Activated CD8-positive, alpha-beta memory T cell treated with anti-CD3 and anti-CD28 coated beads, Interleukin-2, amount 50 U/mL, for 24 hours (primary cell): ENCODE data around the gene ARL14EP.

ENCODE experiments used
- DNase-seq: peaks from one replicate; pipeline ENCODE4 v3.0.0-alpha.2; 2020; ENCODE audit errors: extremely low read depth

Gene ARL14EP

DNA sequence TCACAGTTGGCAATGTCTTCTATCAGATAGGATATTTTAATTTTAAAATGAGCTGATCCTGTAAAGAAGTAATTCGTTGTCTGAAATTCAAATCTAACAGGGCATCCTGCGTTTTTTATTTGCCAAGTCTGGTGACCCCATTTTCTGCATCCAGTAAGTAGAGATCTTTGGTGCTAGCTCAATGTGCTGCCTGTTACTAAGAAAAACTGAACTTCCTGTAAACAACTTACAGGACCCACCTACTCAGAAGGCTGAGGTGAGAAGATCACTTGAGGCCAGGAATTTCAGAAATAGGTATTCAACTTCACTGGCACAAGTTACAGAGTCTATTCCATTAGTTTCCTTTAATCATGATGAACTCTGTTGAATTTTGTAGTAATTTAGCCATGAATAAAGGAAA lies 4.0 kb downstream of the ARL14EP start:
- no peak for DNase-seq

DNA sequence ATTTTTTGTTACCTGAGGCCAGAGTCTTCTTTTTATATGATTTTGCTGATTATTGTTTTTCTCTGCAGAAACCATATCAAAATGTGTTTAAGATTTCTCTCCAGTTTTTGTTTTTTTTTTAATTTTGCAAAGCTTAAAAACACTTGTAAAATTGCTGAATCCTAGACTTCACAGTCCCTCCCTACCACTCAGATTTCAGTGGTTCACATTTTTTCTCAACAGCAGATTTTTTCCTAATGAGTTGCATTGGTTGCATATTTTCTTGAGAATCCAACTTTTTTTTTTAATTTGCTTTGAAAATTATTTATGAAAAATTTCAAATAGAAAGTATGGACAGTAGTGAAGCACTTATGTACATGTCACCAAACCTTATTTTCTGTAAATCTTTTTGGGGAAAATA lies 5.8 kb downstream of the ARL14EP start:
- DNase-seq = no peak

DNA sequence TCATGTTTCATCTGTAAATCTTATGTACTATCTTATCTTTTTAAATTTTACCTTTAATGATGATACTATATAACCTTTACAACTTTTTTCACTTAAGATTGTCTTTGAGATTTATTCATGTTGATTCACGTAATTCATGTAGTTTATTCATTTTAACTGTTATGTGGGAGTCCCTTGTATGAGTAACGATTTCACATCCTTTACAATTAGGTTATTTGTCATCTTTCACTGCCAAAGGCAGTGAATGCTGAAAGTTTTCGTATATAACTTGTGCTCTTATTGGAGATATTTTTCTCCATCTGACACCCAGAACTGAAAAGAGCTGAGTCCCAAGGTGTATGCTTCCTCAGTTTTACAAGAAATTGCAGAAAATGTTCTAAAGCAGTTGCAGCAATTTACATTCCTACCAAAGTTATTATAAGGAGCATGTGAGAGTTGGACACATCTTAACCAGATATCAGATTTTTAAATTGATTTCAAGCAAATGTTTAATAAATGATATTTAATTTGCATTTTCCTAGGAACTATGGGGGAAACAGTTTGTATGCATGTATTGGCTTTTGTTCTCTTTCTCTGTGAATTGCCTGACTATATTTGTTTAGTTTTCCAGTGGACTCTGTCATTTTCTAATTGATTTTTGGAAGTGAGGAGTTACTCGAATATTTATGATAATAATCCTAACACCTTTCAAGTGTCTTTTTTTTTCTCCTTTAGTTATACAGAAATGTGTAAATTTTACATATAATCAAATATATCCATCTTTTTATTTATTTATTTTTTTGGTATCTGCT lies 6.4 kb downstream of the ARL14EP start:
- DNase-seq = no peak

DNA sequence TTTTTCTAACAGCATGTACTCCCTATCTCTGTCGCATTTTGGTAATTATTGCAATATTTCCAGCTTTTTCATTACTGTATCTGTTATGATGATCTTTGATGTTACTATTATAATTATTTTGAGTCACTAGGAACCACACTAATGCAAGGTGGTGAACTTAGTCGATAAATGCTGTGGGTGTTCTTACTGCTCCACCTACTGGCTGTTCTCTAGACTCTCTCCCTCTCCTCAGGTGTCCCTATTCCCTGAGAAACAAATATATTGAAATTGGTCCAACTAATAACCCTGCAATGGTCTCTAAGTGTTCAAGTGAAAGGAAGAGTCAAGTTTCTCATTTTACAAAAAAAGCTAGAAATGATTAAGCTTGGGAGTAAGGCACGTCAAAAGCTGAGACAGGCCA lies 10.5 kb downstream of the ARL14EP start:
- no peak for DNase-seq

DNA sequence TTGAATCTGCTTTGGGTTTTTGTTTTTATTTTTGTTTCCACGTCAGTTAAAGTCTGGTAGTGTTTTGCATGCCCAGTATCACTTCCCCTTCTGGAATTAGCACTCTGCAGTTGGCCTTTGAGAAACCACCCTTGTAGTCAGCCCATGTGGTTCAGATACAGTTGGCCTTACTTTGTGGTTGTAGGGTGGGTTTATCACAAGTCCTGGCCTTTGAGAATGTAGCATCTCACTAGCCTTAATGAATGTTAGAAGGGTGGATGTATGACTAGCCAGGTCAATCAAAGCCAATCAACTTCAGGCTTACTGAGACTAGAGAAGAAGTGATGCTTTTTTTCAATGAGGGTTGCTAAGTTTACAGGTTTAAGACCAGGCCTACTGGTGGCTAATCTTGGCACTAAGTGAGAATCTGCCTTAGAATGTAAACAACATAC lies 19.8 kb downstream of the ARL14EP start:
- DNase-seq = no peak

DNA sequence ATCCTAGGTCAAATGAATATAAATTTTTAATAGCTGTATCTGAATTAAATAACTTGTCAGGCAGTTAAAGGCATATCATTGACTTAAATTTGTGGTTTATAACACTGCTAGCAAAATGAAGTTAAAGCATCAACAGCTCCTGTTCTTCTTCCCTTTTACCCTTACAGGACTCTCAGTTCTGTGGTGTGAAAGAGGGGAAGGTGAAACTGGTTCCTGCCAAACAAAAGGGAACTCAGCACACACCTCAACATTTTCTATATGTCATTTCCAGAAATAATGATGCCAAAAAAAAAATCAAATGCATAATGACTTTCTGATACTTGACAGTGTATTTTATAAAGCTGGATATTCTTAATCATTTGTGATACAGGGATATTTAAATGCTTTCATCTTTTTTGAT lies 21.2 kb downstream of the ARL14EP start:
- no peak for DNase-seq

DNA sequence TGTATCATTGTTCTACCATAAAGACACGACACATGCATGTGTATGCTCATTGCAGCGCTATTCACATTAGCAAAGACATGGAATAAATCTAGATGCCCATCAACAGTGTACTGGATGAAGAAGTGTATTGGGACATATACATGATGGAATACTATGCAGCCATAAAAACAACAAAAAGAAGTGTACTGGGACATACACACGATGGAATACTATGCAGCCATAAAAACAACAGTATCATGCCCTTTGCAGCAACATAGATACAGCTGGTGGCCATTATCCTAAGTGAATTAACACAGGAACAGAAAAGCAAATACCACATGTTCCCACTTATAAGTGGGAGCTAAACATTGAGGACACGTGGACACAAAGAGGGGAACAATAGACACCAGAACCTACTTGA lies 22.7 kb downstream of the ARL14EP start:
- no peak for DNase-seq

DNA sequence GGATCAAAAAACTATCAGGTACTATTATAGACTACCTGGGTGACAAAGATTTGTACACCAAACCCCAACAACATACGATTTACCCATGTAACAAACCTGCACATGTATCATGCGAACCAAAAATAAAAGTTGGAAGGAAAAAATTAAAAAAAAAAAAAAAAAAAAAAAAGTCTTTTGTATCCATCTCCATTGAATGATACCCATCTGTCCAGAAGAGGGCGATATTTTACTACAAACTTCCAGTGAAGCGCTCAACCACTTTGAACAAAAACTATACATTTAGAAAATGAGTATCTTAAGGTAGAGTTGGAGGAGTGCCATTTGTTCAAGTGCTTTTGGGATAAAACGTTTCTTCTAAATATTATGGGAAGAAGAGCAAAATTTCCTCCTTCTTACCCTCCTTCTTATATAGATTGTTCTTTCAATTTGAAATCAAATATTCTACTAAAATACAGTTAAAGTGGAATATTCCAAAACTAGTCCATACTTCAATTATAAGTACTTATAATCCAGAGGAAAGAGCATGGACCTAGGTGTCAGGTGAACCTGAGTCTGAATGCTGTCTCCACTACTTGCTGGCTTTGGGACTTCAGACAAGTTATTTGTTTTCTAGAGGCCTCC lies 23.3 kb downstream of the ARL14EP start:
- DNase-seq = no peak

DNA sequence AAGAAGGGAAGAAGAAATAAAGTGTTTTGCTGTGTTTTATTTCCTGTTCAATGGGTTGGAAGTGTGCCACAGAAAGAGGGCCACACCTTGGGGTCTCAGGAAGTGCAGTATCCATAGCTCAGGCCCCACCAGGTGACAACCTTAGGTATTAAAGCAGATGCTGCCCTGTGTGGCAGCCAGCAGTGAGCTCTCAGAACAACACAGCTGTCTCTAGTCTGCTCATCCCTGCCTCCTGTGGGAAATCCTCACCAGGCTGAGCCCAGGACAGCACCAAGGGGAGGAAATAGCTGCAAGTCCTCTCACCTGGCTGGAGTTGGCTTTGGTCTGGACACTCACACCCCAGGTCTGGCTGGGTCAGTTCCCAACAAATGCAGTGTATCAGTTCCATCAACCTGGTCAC lies 25.1 kb downstream of the ARL14EP start:
- DNase-seq = no peak

DNA sequence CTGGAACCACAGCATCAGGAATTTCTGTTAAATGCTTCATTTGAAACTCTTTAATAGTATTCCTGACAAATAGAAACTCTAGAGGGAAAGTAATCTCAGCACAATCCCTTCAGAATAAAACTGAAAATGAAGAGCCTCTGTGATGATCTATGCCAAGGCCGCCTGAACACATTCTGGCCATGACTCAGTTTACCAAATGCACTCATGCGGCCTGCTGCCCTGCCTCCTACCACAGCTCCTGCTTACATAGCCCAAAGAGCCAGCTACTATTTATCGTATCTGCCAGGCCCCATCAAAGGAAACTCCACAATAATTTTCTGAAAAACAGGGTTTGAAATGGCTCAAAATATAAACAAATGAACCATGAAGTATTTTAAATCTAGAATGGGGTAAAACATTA lies 27.0 kb downstream of the ARL14EP start:
- DNase-seq = no peak

DNA sequence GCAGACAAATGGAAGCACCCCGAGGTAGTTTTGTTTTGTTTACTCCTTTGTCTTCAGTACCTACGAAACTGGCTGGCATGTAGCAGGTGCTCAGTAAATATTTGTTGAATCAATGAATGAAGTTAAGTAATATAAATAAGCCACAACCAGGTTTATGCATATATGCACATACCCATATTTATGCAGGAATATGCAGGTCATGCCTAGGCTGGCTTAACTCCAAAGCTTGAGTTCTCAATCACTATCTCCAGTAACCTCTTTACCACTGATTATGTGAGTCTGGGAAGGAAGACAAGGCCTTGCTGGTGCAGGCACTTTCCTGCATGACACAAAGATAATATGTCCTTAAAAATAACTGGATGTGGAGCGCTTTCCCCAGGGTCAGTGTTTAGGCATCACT lies 27.5 kb downstream of the ARL14EP start:
- no peak for DNase-seq

DNA sequence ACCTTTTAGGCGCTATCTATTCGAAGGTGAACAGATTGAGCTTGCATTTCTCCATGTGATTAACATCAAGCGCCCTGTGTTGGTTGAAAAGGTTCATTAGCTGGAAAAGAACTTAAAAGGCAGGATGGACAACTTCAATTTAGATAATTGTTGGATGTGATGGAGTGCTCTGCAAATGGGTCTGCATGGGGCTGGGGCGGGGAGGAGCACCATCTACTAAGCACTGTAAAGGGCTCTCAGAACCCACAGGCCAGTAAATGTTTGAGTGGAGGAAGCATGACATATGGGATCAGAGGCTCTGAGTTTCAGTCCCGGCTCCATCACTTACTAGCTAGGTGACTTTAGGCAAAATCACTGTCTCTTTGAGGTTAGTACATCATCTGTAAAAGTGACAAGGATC lies 28.2 kb downstream of the ARL14EP start:
- no peak for DNase-seq

DNA sequence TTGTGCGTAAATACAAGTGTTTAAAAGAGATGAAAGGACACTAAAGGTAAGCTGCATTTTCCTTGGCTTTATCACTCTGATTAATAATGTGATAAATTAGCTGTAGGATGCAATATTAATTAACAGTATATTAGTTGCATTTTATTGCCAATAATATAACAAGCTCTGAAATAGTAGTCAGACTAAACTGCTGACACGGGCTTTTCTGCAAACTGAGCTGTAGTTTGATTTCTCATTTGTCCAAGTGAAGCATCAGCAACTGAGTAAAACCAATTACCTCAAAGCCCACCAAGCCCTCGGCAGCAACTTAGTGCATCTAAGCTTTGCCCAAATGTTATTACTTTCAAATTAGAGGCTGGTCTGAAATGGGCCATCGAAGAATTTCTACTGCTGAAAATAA lies 33.5 kb downstream of the ARL14EP start:
- DNase-seq = no peak

DNA sequence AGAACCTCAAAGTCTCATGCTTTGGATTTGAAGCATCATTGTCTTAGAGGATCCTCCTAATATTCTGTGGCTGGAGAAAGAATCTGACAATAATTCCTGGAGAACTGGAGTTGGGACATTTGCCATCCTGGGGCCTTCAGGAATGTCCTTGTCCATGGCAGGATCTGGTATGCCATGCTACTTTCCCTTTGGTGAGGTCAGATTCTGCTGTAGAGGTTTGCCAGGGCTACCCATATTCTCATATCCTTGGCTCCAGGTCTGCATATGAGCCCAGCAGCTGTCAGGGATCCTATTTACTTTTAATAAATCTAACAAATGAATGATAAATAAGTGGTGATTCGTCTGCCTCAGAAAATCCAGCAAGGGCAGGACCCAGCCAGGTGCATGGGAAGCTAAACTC lies 35.0 kb downstream of the ARL14EP start:
- no peak for DNase-seq

DNA sequence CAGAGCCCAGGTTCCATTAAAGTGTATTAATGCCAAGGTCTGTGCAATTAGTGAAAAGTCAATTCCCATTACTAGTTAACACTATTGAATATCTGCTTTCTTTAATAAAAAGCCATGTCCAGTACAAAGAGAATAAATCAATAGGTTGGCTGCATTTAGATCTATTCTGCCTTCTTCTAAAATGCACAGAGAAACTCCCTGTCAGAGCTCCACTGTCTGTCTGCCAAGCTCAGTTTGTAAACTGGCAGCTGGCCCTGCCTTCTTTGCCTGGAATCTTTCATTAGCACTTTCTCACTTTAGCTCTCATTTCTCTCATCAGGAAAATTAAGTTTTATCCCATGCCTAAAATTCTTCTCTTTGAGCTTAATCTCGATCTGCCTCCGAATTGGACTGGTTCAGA lies 35.6 kb downstream of the ARL14EP start:
- DNase-seq = no peak

DNA sequence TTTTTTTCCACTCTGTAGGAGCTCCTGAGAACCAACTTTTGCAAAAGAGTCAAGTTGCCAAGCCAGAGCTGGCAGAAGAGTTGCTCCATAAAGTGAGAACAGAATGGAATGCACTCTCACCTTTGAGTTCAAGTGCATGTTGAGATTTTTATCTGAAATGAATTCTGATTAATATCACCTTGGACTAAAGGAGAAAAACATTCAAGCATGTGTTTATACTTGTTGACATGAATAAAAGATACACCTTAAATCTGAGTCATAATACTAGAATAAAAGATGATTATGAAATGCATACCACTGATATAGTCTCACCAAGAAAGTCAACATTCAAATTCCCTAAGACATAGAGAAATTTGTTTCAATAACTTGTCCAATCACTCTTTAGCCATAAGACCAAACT lies 37.8 kb downstream of the ARL14EP start:
- DNase-seq = no peak

DNA sequence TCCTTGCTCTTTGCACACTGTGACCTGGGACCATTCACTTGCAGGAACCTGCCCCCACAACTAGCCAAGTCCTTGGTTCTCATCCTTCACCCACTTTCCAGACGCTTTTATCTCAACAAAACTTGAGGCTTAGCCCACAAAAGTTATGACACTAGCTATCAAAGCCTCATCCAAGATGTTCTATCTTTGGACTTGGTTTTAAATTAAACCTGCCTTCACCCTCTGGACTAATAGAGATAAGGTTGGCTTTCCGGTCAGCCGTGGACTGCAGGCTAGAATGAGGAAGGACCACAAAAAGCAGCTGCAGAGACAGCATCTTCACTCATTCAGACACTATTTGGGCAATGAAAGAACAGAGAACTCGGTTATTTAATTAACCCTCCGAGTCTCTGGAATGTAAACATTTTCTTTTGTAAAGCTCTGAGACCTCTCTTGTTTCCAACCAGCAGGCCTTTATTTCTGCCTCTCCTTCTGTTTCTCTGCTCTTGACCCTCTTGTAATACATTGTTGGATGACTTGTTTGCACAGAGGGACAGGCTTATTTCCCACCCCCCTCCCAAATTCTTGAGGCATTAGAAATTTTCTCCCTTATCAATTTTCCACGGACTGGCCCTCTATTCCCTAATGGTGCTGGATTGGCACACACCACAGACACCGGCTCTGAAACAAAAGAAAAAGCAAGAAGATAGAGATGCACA lies 41.4 kb downstream of the ARL14EP start:
- no peak for DNase-seq

DNA sequence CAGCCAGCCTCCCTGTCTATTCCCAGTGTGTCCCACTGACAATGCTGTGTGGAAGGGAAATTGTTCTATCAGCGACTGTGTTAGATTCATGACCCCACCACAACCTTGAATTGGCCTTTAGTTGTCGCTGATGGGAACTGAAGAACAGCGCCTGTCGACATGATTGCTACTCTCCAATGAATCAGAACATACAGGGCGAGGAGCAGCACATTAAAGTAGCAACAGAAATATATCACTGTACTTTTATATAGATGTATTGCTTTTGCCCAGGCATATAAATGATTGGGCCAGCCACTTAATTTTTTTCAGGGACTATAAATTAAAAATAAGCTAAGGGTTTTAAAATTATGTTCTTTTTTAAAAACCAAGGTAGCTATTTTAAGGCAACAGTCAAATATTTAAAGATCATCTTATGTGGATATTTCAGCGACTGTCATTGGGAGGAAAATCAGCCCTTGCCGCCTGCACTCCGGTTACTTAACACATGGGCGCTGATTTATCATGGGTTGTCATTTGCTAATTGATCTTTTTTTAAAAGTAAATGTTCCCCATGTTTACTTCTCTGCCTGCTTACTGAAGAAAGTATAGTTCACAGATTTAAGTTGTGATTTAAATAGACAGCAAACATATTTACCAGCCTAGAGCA lies 42.1 kb downstream of the ARL14EP start:
- DNase-seq = no peak

DNA sequence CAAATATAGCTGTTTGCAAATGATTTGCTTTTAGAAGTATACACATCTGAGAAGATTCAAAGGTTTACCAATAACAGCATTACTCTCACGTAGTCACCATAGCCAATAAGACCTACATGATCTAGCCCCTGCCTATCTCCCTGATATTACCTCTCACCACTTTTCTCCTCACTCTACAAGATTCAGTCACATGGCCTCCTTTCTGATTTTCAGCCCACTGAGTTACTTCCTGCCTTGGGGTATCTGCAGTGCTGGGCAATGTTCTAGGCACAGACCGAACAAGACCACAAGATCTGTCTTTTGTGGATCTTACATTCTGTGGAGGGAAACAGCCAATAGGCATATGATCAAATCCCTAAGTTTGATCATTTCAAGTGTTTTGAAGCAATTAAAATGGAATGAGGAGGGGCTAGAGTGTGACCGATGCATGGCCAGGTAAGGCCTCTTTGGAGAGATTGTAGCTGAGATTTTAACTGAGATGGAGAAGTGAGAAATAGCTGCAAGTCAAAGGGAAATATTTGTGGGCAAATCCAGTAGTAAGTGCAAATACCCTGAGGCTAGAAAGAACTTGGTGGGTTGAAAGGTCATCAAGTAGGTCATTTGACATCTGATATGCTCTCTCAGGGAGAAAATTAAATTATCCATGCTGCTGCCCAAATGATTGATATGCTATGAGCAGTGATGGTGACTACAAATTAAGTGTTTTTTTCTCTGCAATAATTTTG lies 43.1 kb downstream of the ARL14EP start:
- DNase-seq = no peak

DNA sequence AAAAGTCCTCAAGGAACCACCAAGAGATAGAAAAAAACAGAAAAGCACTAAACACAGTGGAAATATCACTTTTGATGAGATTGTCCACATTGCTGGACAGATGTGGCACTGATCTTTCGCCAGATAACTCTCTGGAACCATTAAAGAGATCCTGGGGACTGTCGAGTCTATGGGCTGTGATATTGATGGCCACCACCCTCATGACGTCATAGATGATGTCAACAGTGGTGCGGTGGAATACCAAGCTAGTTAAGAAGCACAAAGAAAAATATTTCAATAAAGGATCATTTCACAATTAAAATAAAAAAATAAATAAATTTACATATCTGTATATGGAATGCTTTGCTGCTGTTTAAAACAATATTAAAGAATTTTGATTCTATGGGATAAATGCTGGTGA lies 45.5 kb downstream of the ARL14EP start:
- DNase-seq = no peak

DNA sequence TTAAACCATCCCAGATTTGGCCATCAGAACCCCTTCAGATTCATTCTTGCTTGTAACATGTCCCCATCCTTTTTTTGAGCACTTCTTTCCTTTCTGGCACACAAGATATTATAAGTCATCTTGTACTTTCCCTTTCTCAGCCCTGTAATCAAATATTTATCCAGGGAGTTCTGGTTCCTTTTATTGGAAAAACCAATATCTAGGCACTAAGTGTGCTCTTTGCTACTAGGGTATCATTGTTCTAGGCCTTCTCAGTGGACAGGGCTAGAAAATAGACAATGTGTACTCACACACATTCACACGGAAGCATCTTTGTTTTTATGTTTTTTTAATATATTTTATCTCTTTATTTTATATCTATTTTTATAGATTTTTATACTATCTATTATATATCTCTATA lies 47.3 kb downstream of the ARL14EP start:
- DNase-seq = no peak

DNA sequence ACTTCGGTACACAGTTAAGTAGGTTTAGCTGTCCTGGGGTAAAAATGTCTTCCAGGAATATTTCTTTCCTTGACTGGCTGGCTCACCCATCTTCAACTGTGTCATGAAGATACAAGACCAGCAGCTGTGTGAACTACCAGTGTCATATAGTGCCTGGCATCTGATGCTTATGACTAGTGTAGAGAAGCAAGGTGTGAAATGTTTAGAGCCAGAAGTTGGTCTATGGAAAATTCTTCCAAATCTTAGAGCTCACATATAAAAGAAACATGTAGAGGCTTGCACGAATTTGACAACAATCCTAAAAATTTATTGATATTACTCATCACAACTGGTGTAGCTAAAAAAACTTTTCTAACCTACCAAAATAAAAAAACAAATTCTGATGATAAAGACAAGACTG lies 54.4 kb downstream of the ARL14EP start:
- no peak for DNase-seq
